Mammary epithelial cell (primary cell): ENCODE measurements around the gene TRIM43B.
"Not testable (repeated sequence)": the region's sequence is repeated elsewhere in the genome, so short reads cannot be mapped to it uniquely, and the experiment has no call there.

Experiments used
- EZH2 ChIP-seq: IDR thresholded peaks from 2 replicates; pipeline ENCODE4 v1.6.1; 2012; ENCODE audit warnings: low read length, inconsistent platforms, borderline replicate concordance
- TF ChIP-seq, protein P1 (sequence below), 2 donors: IDR thresholded peaks in 1 of 2; conservative IDR thresholded peaks in 1 of 2; 2 replicates each; pipeline ENCODE4 v1.5.1; 2011 to 2012; ENCODE audit warnings: inconsistent platforms in 2 of 2, low read length in 2 of 2, mild to moderate bottlenecking in 2 of 2, control low read depth in 1 of 2, low read depth in 1 of 2; ENCODE audit not compliant: insufficient read depth in 1 of 2; ENCODE audit errors: extremely low read depth in 1 of 2

DNA sequence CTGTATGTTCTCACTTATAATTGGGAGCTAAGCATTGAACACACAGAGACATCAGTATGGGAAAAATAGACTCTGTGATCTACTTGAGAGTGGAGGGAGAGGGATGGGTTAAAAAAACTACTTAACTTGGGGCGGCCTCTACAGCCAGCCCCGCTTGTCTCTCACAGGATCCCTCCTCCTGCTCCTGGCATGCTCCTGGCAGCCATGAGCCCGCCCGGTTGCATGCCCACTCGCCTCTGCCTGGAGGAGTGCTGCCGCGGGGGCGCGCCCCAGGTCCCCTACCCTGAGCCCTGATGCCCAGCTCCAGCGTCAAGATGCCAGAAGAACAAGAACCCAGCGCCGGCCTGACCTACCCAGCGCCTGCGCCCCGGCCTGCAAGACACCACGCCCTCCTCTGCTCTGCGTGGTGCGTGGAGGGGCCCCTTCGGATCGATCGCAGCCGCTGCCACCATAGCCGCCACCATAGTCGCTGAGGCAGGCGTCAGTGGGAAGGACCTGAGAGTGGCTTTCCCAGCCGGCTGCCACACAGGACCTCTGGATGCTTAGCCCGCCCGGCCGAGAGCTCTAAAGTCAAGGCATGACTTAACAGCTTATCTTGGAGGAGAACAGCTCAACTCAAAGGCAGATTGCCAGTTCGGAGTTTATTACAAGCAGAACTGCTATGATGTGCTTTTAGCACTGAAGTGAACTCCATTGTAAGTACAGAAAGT is 49.2 kb downstream of the TRIM43B start:
- TF ChIP-seq, protein P1, sequence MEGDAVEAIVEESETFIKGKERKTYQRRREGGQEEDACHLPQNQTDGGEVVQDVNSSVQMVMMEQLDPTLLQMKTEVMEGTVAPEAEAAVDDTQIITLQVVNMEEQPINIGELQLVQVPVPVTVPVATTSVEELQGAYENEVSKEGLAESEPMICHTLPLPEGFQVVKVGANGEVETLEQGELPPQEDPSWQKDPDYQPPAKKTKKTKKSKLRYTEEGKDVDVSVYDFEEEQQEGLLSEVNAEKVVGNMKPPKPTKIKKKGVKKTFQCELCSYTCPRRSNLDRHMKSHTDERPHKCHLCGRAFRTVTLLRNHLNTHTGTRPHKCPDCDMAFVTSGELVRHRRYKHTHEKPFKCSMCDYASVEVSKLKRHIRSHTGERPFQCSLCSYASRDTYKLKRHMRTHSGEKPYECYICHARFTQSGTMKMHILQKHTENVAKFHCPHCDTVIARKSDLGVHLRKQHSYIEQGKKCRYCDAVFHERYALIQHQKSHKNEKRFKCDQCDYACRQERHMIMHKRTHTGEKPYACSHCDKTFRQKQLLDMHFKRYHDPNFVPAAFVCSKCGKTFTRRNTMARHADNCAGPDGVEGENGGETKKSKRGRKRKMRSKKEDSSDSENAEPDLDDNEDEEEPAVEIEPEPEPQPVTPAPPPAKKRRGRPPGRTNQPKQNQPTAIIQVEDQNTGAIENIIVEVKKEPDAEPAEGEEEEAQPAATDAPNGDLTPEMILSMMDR (conservative IDR thresholded peaks at IDR 0.05 in 1 of 2, IDR thresholded peaks at IDR 0.05 in 1 of 2; ENCODE audit: extremely low read depth in 1 of 2, insufficient read depth in 1 of 2, low read depth in 1 of 2, low read length in 2 of 2) = not testable (repeated sequence)
- not testable (repeated sequence) for TF ChIP-seq EZH2
